ENCODE data around the gene COL4A2.

Gene COL4A2

DNA sequence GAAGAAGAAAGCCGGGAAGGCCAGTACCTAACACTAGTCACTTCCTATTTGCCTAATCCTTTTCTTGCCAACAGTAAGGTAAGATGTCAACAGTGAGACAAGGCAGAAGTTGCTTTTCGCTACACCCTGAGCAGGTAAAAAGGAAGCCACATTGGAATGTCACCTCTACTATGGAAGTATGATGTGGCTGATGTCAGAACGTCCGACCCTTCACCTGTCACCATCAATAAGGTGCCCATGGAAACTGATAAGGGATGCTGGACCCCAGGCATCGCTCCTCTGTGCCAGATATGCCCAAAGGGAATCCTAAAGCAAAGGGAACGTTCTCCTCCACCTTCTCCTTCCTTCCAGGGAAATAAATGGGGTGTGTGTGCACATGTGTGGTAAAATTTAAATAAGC, 34.4 kb upstream of the COL4A2 start:
- no peak for DNase-seq

- DNase-seq = no peak
Measured at GRCh38 chr13:110273254-110273653, 33.8 kb upstream of the COL4A2 start.

DNA sequence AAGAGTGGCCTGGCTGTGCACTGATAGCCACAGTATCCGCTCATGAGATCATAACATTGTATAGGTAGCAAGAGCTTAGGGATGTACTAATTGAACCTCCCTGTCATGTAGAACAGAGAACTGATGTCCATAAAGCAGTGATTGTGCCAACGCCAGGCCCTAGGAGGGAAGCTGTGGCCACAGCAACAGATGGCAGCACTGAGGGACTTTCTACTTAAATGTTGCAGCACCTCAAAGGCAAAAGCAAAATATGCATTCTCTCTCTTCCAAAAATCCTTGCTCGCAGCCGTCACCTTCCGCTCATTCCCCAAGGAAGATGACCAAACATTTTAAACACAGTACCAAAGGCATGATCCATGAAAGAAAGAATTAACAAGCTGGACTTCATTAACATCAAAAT, 32.4 kb upstream of the COL4A2 start:
- no peak for DNase-seq

- no peak for DNase-seq
Measured at GRCh38 chr13:110275931-110276552, 31.0 kb upstream of the COL4A2 start.

- DNase-seq = no peak
Measured at GRCh38 chr13:110276553-110276950, 30.5 kb upstream of the COL4A2 start.

DNA sequence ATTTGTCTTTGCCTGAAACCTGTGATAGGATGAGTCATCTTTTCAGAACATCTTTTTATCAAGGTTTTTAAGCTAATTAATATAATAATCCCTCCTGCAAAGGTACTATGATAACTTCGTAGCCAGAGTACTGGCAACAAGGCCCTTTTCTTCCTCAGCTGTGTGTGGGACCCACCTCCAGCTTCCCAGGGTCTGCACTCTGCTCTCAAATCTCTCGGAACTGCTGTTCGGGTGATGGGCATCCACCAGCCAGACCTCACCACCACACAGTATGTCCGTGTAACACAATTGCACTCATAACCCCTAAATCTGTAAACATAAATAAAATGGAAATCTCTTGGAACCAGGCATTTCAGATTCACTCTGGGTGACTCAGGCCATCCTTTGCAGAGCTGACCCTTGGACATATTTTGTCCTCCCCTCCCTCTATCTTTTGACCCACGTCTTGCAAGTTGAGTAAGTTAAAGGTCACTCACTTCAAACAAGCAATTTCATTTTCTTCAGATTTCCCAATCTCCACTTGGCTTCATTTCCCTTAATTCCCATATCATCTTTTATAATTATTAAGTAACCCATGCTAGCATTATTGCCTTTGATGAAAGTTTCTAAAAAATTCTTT, 29.6 kb upstream of the COL4A2 start:
- DNase-seq = no peak

GRCh38 chr13:110278859-110279258, 28.2 kb upstream of the COL4A2 start:
- no peak for DNase-seq

DNA sequence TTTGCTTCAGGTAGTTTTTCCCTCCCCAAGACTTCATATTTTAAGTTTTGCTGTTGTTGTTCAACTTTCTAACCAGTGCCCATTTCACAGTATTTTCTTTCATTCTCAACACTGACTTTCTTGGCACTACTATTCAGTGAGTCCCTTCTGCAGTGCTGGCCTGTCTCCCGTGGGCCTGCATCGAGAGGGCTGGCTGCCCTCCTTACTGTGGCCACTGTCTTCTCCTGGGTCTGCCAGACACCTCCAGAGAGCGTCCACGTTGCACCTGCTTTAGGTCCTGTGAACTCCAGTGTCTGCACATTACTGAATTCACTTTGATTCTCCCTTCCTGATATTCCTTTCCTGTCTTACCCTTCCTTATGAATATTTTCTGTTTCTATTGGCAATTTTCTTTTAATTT, 27.4 kb upstream of the COL4A2 start:
- no peak for DNase-seq

GRCh38 chr13:110280231-110280813, 26.8 kb upstream of the COL4A2 start:
- no peak for DNase-seq

GRCh38 chr13:110280985-110281688, 25.9 kb upstream of the COL4A2 start:
- no peak for DNase-seq

DNA sequence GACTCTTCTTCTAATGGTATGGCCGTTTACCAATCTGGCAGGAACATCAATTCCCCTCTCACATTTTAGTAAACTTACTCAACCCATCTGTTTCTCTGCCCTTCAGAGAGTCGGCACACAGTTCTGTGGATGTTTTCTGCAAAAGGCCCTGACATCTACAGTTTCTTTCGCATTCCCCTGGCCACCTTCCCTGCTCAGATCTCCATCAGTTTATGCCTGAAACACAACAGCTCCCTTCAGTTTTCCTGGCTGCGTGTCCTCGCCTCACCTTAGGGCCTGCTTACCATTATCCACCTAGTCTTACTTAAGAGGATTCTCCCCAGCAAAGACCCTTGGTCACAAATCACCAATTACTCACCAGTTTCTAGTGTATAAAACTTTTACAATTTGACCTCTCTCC, 25.3 kb upstream of the COL4A2 start:
- DNase-seq = no peak

DNA sequence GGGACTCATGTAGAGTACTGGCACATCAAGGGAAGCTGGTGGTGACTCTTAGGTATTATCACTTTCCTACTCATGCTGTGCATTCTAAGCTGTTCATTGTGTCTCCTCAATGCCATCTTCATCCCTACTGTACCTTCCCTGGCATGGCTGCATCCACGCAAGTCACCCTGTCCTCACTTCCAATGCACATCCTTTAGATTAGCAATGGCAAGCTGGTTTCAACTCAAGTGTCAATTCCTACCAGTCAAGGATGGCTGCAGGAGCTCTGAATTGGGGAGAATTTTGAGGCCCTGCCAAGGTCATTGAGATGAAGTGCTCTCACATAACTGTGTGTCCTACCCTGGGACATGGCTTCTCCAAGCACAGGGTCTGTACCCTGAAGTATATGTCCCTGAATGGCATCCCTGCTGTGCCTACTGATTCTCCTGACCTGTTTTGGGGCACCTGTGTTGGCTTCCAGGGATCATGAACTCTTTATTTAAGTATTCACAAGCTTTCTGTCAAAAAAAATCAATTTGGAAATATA, 24.7 kb upstream of the COL4A2 start:
- DNase-seq = no peak

DNA sequence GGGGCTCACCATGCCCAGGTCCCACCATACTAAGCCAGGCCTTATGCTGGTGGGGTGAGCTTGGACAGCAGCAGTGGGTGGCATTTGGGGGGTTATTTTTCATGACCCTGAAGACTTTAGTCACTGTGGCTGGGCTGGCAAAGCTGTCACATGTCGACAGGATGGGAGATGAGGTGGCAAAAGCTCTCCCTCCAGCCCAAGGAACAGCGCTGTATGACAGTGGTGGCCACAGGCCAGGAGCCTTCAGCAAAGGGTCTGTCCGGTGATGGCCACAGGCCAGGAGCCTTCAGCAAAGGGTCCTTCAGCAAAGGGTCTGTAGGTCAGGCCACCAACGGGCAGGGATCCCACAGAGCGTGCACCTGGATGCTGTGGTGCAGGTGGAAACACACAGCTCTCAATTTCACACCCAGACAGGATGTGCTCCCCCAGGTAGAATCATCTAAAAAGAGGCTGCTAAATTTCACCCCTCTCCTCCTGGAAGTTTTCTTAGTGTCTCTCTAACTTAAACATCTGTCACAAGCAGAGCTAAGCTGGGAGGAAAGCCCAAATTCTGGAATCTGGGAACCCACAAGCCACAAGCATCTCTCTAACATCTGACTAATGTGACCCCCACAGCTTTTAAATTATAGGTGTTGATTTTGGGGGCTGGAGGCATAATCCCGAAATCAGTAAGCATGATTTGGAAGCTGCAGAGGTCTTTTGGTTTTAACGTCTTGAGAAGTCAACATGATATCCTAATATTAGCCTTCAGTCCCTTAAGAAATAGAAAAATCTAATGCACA, 23.2 kb upstream of the COL4A2 start:
- no peak for DNase-seq

DNA sequence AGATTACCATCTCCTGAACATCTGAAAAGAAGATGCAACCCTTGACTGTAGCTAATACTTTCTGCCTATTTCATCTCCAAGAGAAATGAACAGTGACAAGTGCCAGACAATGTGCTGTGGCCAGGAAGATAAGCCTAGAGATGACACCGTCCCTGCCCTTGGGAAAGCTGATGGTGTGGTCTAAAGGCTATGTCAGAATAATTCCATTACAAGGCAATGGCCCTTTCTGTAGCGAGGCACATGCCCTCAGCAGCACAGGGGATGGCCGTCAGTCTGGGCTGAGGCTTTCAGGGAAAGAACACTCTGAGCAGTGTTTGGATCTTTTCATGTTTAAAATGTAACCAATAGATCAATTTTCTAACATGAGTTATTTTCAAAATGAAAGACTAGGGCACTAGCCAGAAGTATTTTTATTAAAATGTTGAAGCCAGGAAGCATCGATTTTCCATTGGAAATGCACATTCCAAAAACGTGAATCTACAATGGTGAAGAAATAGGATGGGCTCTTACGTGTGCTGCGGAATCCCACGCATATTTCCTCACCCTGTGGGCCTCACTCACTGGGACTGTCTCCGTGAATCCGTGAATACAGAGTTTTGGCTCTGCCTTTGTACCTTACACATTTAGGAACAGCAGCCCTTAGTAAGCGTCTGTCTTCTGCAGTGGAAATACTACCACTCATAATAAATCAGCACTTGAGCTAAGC, 22.2 kb upstream of the COL4A2 start:
- no peak for DNase-seq

DNA sequence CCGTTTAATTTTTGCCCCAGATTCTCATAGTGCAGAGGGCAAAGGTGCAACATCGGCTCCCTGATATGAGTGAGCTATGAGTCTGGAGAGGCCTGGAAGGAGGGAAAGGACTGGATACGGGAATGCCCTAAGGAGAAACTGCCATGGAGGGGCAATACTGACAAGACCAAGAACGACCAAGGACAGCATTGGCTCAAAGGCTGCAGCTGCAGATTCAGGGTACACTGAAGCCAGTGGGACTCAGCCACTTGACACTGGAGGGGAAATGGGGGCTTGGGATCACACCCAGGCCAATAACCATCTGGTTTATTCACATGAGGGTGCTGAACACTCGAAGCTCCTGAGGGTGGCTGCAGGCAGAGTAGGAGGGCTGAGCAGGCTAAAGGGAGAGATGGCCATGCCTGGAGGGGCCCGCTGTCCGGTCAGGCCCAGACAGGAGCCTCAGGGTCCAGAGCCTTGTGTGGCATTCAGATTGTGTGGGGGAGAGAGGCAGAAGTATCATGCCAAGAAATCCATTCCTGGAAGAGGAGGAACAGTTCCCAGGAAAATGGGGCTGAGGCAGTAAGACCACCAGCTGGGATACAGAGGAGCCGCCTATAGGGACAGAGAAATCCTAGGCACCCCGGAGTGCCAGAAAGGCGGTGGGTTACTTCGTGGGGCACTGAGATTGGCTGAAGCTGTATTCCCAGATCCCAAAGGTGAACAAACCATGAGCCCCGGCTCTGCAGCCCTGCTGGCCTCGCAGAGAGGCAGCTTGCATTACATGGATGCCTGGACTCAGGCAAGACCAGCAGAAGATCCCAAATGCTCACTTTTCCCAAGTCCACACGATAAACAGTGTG, 20.9 kb upstream of the COL4A2 start:
- DNase-seq = no peak

- no peak for DNase-seq
Measured at GRCh38 chr13:110286833-110287819, 20.0 kb upstream of the COL4A2 start.

DNA sequence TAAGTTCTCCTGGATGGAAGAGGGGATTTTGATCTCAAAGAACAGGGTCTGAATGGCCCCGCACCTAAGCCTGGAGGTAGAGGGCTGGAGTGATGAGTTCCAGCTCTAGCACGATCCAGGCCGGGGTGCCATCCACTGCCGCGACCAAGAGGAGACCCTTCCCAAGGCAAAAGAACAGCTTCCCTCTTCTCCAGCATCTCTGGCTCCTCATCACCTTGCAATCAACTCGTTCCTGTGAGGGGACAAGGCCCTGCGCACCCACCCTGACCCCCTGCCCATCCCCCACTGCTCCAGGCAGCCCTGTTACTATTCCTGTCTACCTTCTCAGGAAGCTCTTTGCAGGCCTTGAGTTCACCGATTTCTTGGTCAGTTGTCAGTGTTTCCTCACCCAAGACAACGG, 17.9 kb upstream of the COL4A2 start:
- DNase-seq = no peak

GRCh38 chr13:110289661-110290060, 17.4 kb upstream of the COL4A2 start:
- no peak for DNase-seq

DNA sequence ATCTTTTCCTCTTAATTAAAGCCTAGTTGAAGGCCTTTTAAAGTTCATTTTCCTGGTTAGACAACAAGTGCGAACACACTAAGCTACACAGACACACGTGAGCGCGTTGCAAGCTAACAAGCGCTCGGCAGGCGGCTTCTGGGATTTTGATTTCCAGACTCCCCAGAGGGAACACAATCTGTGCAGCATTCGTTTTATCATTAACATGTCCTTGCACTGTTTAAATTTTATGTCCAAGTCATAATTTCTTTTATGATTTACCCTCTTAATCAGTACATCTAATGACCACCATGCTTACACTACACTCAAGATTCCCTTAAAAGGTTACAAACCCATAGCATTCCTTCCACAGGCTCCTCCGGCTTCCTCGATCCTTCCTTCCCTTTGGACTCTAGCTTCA, 16.9 kb upstream of the COL4A2 start:
- DNase-seq = no peak

GRCh38 chr13:110290826-110291225, 16.3 kb upstream of the COL4A2 start:
- DNase-seq = no peak

All from activated CD4-positive, alpha-beta T cell treated with anti-CD3 and anti-CD28 coated beads for 1 hour (primary cell).